Keratinocyte (primary cell): ENCODE measurements around the gene SLC66A1. TPM values are rescaled to one million over a fixed set of nuclear protein-coding genes. Genes with fewer than 3 reads are reported as not detected.

ENCODE experiments used
- DNase-seq: peaks from one replicate; pipeline ENCODE4 v3.0.0-alpha.2; 2011; ENCODE audit warnings: low read depth, missing footprints, low spot score
- FAIRE-seq: peaks from 2 replicates; lab custom pipeline; 2011; peaks lifted over from hg19 to GRCh38; lab: Jason Lieb, UNC
- H2AFZ ChIP-seq: 2 replicates; pipeline ENCODE4 v1.6.0; 2012; ENCODE audit warnings: low read length, control low read depth, inconsistent platforms; ENCODE audit not compliant: control insufficient read depth
- H3K27ac ChIP-seq: 2 replicates; pipeline ENCODE4 v1.5.1; 2011; ENCODE audit warnings: low read length; ENCODE audit not compliant: control insufficient read depth, insufficient read depth
- H3K27me3 ChIP-seq: 3 replicates; pipeline ENCODE4 v1.6.0; 2011; ENCODE audit warnings: low read length; ENCODE audit not compliant: control insufficient read depth, insufficient read depth; ENCODE audit errors: extremely low read depth
- H3K36me3 ChIP-seq, 2 experiments: 2 replicates in 1 of 2; 3 replicates in 1 of 2; pipeline ENCODE4 v1.5.1; 2011; ENCODE audit warnings: low read length in 2 of 2, mild to moderate bottlenecking in 1 of 2; ENCODE audit not compliant: control insufficient read depth in 2 of 2, insufficient read depth in 2 of 2; ENCODE audit errors: extremely low read depth in 1 of 2
- H3K4me1 ChIP-seq: 3 replicates; pipeline ENCODE4 v1.5.1; 2011; ENCODE audit warnings: low read length; ENCODE audit not compliant: control insufficient read depth, insufficient read depth; ENCODE audit errors: extremely low read depth
- H3K4me2 ChIP-seq: 3 replicates; pipeline ENCODE4 v1.6.0; 2011; ENCODE audit warnings: low read depth, low read length; ENCODE audit not compliant: control insufficient read depth, insufficient read depth; ENCODE audit errors: extremely low read depth
- H3K4me3 ChIP-seq, 3 experiments: fragments of 200-600 bp in 1 of 3; sonication (generic) in 1 of 3; 2 replicates in 2 of 3; 3 replicates in 1 of 3; pipeline ENCODE4 v1.5.1; 2011 to 2016; ENCODE audit warnings: low read length in 3 of 3, mild to moderate bottlenecking in 3 of 3, control low read depth in 2 of 3, inconsistent platforms in 1 of 3, low read depth in 1 of 3, mixed read lengths in 1 of 3, mixed run types in 1 of 3, moderate library complexity in 1 of 3; ENCODE audit not compliant: control insufficient read depth in 2 of 3, insufficient read depth in 2 of 3; ENCODE audit errors: extremely low read depth in 1 of 3
- H3K79me2 ChIP-seq: 2 replicates; pipeline ENCODE4 v1.6.0; 2012; ENCODE audit warnings: low read length; ENCODE audit not compliant: control insufficient read depth, insufficient read depth
- H3K9ac ChIP-seq: 3 replicates; pipeline ENCODE4 v1.6.0; 2011; ENCODE audit warnings: low read length; ENCODE audit not compliant: control insufficient read depth, insufficient read depth; ENCODE audit errors: extremely low read depth
- H3K9me1 ChIP-seq: 3 replicates; pipeline ENCODE4 v1.6.0; 2011; ENCODE audit warnings: low read length; ENCODE audit not compliant: control insufficient read depth, insufficient read depth; ENCODE audit errors: extremely low read depth
- H3K9me3 ChIP-seq: 2 replicates; pipeline ENCODE4 v1.5.1; 2012; ENCODE audit warnings: low read depth, low read length; ENCODE audit not compliant: control insufficient read depth
- H4K20me1 ChIP-seq: 3 replicates; pipeline ENCODE4 v1.6.0; 2011; ENCODE audit warnings: low read length; ENCODE audit not compliant: control insufficient read depth, insufficient read depth; ENCODE audit errors: extremely low read depth
- EZH2 ChIP-seq: IDR thresholded peaks from one replicate; pipeline ENCODE4 v1.6.1; 2012; ENCODE audit warnings: inconsistent platforms, mild to moderate bottlenecking, low read length, moderate library complexity
- dilution Hi-C: fragments of 300-500 bp; cut with MboI; formaldehyde crosslinking; loops from one replicate; pipeline ENCODE4 v1.7.0; 2020; ENCODE audit warnings: low sequenced_read_pairs; ENCODE audit not compliant: extremely low pct_ligation_motif_present
- polyA plus RNA-seq, 5 experiments: library from polyadenylated mRNA; depleted of rRNA in 3 of 5; stranded (reverse) in 3 of 5; stranded (forward) in 1 of 5; unstranded in 1 of 5; fragments of >200 nt; gene quantifications; 1 replicate in 1 of 5; 2 replicates in 3 of 5; 3 replicates in 1 of 5; pipeline versions ENCODE4 v1.2.1 to v1.2.3, GENCODE V29; 2011 to 2012; ENCODE audit warnings: missing spikeins in 2 of 5, low read depth in 1 of 5, low replicate concordance in 1 of 5
- TF ChIP-seq, protein P1 (sequence below), 3 experiments: IDR thresholded peaks in 1 of 3; conservative IDR thresholded peaks in 1 of 3; optimal IDR thresholded peaks in 1 of 3; 2 replicates in 2 of 3; 3 replicates in 1 of 3; pipeline versions ENCODE3 to v1.5.1; 2011; ENCODE audit warnings: low read length in 3 of 3, mild to moderate bottlenecking in 3 of 3, moderate library complexity in 2 of 3, control low read depth in 1 of 3, inconsistent platforms in 1 of 3; ENCODE audit not compliant: insufficient read depth in 2 of 3; ENCODE audit errors: extremely low read depth in 1 of 3

SLC66A1 gene
- polyA plus RNA-seq, 1 donor (not counting 4 experiments of a cell fraction or from before 2014, with no cell fraction given), result 8.0 TPM

DNA sequence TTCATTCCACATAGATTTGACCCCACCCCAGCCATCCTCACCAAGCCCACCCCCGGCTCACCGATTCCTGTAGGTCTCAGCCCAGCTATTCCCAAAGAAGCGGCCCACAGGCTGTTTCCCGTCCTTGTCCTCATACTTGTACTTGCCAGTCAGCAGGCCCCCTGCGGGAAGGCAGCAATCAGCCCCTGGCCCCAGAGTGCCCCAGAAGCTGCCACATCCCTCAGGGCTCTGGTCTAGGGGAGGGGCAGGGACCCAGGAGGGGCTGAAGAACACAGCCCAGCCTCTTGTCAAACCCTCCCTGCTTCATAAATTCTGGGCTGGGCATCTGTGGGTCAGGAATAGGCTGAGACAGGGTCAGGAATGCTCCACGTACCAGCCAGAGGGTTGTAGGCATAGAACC, 5.2 kb upstream of the SLC66A1 start:
- peaks cover 13 to 25% of the 10 kb centered on the region in 2 experiments for H3K36me3 ChIP-seq
- TF ChIP-seq EZH2, result no peak
- TF ChIP-seq, protein P1, sequence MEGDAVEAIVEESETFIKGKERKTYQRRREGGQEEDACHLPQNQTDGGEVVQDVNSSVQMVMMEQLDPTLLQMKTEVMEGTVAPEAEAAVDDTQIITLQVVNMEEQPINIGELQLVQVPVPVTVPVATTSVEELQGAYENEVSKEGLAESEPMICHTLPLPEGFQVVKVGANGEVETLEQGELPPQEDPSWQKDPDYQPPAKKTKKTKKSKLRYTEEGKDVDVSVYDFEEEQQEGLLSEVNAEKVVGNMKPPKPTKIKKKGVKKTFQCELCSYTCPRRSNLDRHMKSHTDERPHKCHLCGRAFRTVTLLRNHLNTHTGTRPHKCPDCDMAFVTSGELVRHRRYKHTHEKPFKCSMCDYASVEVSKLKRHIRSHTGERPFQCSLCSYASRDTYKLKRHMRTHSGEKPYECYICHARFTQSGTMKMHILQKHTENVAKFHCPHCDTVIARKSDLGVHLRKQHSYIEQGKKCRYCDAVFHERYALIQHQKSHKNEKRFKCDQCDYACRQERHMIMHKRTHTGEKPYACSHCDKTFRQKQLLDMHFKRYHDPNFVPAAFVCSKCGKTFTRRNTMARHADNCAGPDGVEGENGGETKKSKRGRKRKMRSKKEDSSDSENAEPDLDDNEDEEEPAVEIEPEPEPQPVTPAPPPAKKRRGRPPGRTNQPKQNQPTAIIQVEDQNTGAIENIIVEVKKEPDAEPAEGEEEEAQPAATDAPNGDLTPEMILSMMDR (optimal IDR thresholded peaks at IDR 0.05 in 1 of 3, IDR thresholded peaks at IDR 0.05 in 1 of 3, conservative IDR thresholded peaks at IDR 0.05 in 1 of 3; ENCODE audit: extremely low read depth in 1 of 3, insufficient read depth in 2 of 3, low read length in 3 of 3), result no peak
- no peak for FAIRE-seq

DNA sequence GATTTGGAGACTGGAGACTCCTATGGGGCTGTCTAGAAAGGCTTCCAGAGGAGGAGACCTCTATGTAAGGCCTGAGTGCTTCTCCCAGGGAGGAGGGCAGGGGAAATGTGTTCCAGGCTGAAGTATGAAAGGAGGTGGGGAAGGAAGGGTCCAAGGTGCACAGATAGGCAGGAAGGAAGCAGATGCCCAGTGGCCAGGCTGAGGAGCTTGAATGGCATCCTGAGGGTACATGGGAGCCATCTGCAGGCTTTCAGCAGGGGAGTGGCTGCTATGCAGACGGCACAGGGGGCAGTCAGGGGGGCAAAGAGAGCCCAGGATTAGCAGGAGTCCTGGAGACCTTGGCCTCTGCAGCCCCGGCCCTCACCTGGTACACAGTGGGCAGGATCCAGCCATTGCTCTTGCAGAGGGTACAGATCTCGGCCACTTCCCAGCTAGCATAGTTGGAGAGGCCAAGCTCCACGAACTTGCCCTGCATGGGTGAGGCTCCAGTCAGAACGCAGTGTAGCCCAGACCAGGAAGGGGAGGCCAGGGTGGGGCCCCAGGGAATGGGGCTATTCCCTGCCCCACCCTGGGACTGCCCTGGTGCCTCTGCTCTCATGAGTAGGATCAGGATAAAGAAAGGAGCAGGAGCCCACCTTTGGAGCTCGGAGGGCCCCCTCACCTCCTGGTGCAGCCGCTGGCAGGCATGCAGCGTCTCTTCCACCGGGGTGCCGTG, 4.2 kb upstream of the SLC66A1 start:
- Histone ChIP-seq H3K36me3 (peaks cover 13 to 24% of the 10 kb centered on the region in 2 experiments), H3K9me3 (no peaks in the 10 kb centered on the region), H3K27ac (no peak overlapping the region), H3K4me2 (no peak overlapping the region), H3K4me3 (no peak overlapping the region), H3K9me1 (no peaks in the 10 kb centered on the region), H2AFZ (no peak overlapping the region), H3K79me2 (peaks cover 14% of the 10 kb centered on the region), H4K20me1 (no peaks in the 10 kb centered on the region), H3K27me3 (no peaks in the 10 kb centered on the region), H3K4me1 (peaks cover 15% of the 10 kb centered on the region), H3K9ac (no peak overlapping the region)
- dilution Hi-C loops, result no loop called here
- no peak for DNase-seq
- FAIRE-seq, result no peak
- no peak for TF ChIP-seq EZH2
- TF ChIP-seq, protein P1 (optimal IDR thresholded peaks at IDR 0.05 in 1 of 3, IDR thresholded peaks at IDR 0.05 in 1 of 3, conservative IDR thresholded peaks at IDR 0.05 in 1 of 3; ENCODE audit: extremely low read depth in 1 of 3, insufficient read depth in 2 of 3, low read length in 3 of 3), result no peak

More for the DNA sequence above, 5.2 kb upstream of the SLC66A1 start:
- Histone ChIP-seq H2AFZ (no peak overlapping the region), H3K27me3 (no peaks in the 10 kb centered on the region), H3K9me3 (no peaks in the 10 kb centered on the region), H3K9me1 (no peaks in the 10 kb centered on the region), H3K27ac (no peak overlapping the region), H3K4me3 (no peak overlapping the region), H3K4me1 (peaks cover 8% of the 10 kb centered on the region), H3K9ac (no peak overlapping the region), H3K4me2 (no peak overlapping the region), H3K79me2 (peaks cover 14% of the 10 kb centered on the region), H4K20me1 (no peaks in the 10 kb centered on the region)
- no peak for DNase-seq
- dilution Hi-C loops, result no loop called here
